ENCODE data around the gene PAFAH2. TPM values are rescaled to one million over a fixed set of nuclear protein-coding genes. Genes with fewer than 3 reads are reported as not detected.

Gene PAFAH2
- total RNA-seq, 1 experiment from 2014 or later = 13.0 TPM

DNA sequence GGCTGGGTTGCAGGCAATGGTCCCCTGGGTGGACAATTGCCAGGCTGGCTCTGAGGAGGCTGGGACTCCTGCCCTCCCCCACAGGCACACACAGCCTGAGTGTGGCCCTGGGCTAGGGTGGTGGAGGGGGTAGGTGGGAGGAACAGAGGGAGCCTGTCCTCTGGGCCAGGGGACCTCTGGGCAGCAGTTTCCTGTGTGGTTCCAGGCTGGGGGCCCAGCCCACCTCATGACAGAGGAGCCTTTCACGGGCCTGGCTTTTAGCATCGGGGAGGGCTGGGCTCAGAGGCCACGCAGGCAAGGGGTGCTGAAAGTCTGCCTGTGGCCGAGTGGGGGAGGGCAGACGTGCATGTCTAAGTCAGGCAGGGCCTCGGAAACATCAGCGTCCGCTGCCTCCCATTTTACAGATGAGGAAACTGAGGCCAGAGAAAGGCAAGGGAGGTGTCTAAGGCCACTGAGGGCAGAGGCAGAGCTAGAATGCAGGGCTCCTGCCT, 30.7 kb upstream of the PAFAH2 start:
- POLR2A ChIA-PET = no interaction called here
- no peak overlapping the region for H3K4me3 ChIP-seq (replicated peaks in 1 of 2; ENCODE audit: low read depth in 1 of 2, low read length in 2 of 2)
- DNase-seq (ENCODE audit: low read depth, low spot score) = no peak
- no peaks in the 10 kb centered on the region for H3K9me2 ChIP-seq (ENCODE audit: insufficient read depth)
- intact Hi-C loops (cut with micrococcal nuclease) = no loop called here
- H3K36me3 ChIP-seq (ENCODE audit: control insufficient read depth in 1 of 2, insufficient read depth in 2 of 2, low read length in 2 of 2) = no peaks in the 10 kb centered on the region
- no peaks in the 10 kb centered on the region for H3K9me3 ChIP-seq (ENCODE audit: control insufficient read depth in 1 of 2, insufficient read depth in 1 of 2, low read depth in 1 of 2, low read length in 2 of 2)
- no peak for ATAC-seq
- TF ChIP-seq SRF (IDR thresholded peaks at IDR 0.05; ENCODE audit: low read depth) (no peak), EGR1 (IDR thresholded peaks at IDR 0.05; ENCODE audit: low read depth) (no peak), POLR2A (IDR thresholded peaks at IDR 0.05; ENCODE audit: borderline replicate concordance, extremely low read depth, insufficient read depth, insufficient read length) (no peak), CBX3 (IDR thresholded peaks at IDR 0.05; ENCODE audit: low read depth) (no peak), YY1 (IDR thresholded peaks at IDR 0.05; ENCODE audit: extremely low read depth, insufficient replicate concordance, low read depth, low read length) (no peak), ZBTB33 (IDR thresholded peaks at IDR 0.05; ENCODE audit: extremely low read depth, insufficient replicate concordance, low read length) (no peak), TCF7L2 (IDR thresholded peaks at IDR 0.05; ENCODE audit: borderline replicate concordance, extremely low read depth, insufficient read depth, insufficient read length) (no peak), SP1 (IDR thresholded peaks at IDR 0.05; ENCODE audit: low read depth) (no peak), EZH2 (IDR thresholded peaks at IDR 0.05) (no peak), CEBPB (IDR thresholded peaks at IDR 0.05; ENCODE audit: low read depth) (no peak), SIN3A (IDR thresholded peaks at IDR 0.05; ENCODE audit: low read depth) (no peak), ELF1 (IDR thresholded peaks at IDR 0.05; ENCODE audit: borderline replicate concordance, low read depth) (no peak), REST (IDR thresholded peaks at IDR 0.05; ENCODE audit: low read depth) (no peak)
- TF ChIP-seq, protein P1, sequence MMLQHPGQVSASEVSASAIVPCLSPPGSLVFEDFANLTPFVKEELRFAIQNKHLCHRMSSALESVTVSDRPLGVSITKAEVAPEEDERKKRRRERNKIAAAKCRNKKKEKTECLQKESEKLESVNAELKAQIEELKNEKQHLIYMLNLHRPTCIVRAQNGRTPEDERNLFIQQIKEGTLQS (IDR thresholded peaks at IDR 0.05) = no peak
- CTCF ChIA-PET = no interaction called here
- no peaks in the 10 kb centered on the region for H3K79me2 ChIP-seq (ENCODE audit: insufficient read depth, low read length)
- RAD21 ChIA-PET (ENCODE audit: low non-redundant PET in 1 of 2, low total read pairs in 2 of 2, uncharacterized antibody in 2 of 2, unreplicated experiment in 2 of 2) = no interaction called here
- no peaks in the 10 kb centered on the region for H3K4me1 ChIP-seq (ENCODE audit: control insufficient read depth in 1 of 2, insufficient read depth in 2 of 2, low read length in 2 of 2)
- no peaks in the 10 kb centered on the region for H3K27me3 ChIP-seq (ENCODE audit: insufficient read depth, low read length)
- no peak overlapping the region for H3K4me2 ChIP-seq (ENCODE audit: low read length)
- H4K20me1 ChIP-seq (ENCODE audit: insufficient read depth) = no peaks in the 10 kb centered on the region
- H3K27ac ChIP-seq (ENCODE audit: low read depth, low read length) = no peak overlapping the region
- H3K9ac ChIP-seq (ENCODE audit: low read length) = no peak overlapping the region
- H2AFZ ChIP-seq (ENCODE audit: low read depth, low read length, poor library complexity, severe bottlenecking) = no peak overlapping the region
- BruUV-seq (replicated peaks) = no TSS peak
